A549 (cell line): ENCODE results near the gene OOSP3. TPM values are rescaled to one million over a fixed set of nuclear protein-coding genes. Genes with fewer than 3 reads are reported as not detected.

Experiments
- ATAC-seq, 2 experiments: fragments of 200-7000 bp in 1 of 2; fragments of >200 bp in 1 of 2; cut with Nextera tagmentation in 1 of 2; cut with Tn5 transposase in 1 of 2; 3 replicates each; pipeline versions ENCODE4 v1.8.0 to v1.9.1; 2018 to 2020; ENCODE audit warnings: mild to moderate bottlenecking in 1 of 2, moderate library complexity in 1 of 2
- CTCF ChIA-PET: fragments of 300-600 bp; sonication (Branson Sonifier 250); formaldehyde crosslinking; extraction: SDS; loops from one replicate; lab custom pipeline; 2021; ENCODE audit warnings: antibody characterized with exemption, inconsistent platforms; lab: Yijun Ruan, JAX
- POLR2A ChIA-PET: fragments of 350-600 bp; formaldehyde crosslinking; extraction: SDS; loops from one replicate; lab custom pipeline; 2021; ENCODE audit warnings: antibody characterized with exemption, inconsistent platforms; lab: Yijun Ruan, JAX
- DNase-seq, 2 experiments: peaks; one replicate each; pipeline versions ENCODE4 v3.0.0 to v3.0.0-alpha.2; 2011 to 2016; ENCODE audit warnings: low read depth in 1 of 2, low spot score in 1 of 2
- FAIRE-seq: peaks from 2 replicates; lab custom pipeline; 2011; peaks lifted over from hg19 to GRCh38; lab: Jason Lieb, UNC
- H3K27ac ChIP-seq, 2 experiments: fragments of >200 bp; sonication (Bioruptor Twin); formaldehyde crosslinking; 3 replicates each; pipeline ENCODE4 v1.5.1; 2016 to 2017
- H3K4me1 ChIP-seq: fragments of >200 bp; sonication (Bioruptor Twin); formaldehyde crosslinking; 3 replicates; pipeline ENCODE4 v1.6.1; 2016
- H3K4me2 ChIP-seq: fragments of >200 bp; sonication (Bioruptor Twin); formaldehyde crosslinking; 3 replicates; pipeline ENCODE4 v1.6.1; 2016
- H3K4me3 ChIP-seq: fragments of >200 bp; sonication (Bioruptor Twin); formaldehyde crosslinking; 3 replicates; pipeline ENCODE4 v1.5.1; 2016
- H3K9me3 ChIP-seq: fragments of >200 bp; sonication (Bioruptor Twin); formaldehyde crosslinking; 3 replicates; pipeline ENCODE4 v1.6.1; 2016
- BCL3 ChIP-seq: fragments of >200 bp; sonication (Bioruptor Twin); formaldehyde crosslinking; IDR thresholded peaks from 3 replicates; pipeline ENCODE4 v1.6.1; 2016
- CBX2 ChIP-seq: fragments of 200-600 bp; sonication (generic); IDR thresholded peaks from 2 replicates; pipeline ENCODE4 v1.6.1; 2016; ENCODE audit warnings: low read depth, mild to moderate bottlenecking, borderline replicate concordance
- CBX8 ChIP-seq: fragments of 200-600 bp; sonication (generic); IDR thresholded peaks from 2 replicates; pipeline ENCODE4 v1.6.1; 2016
- CEBPB ChIP-seq, 2 experiments: fragments of >200 bp in 1 of 2; sonication (Bioruptor Twin) in 1 of 2; formaldehyde crosslinking in 1 of 2; IDR thresholded peaks; 2 replicates each; pipeline ENCODE4 v1.6.1; 2012 to 2016
- CHD2 ChIP-seq: fragments of 150-350 bp; IDR thresholded peaks from 2 replicates; pipeline ENCODE4 v1.6.1; 2014; ENCODE audit warnings: low read length; ENCODE audit not compliant: partially characterized antibody
- EHMT2 ChIP-seq: fragments of 200-600 bp; sonication (generic); IDR thresholded peaks from 2 replicates; pipeline ENCODE4 v1.6.1; 2016; ENCODE audit warnings: antibody characterized with exemption, low read depth, mild to moderate bottlenecking, moderate library complexity
- EP300 ChIP-seq, 2 experiments: fragments of >200 bp; sonication (Bioruptor Twin); formaldehyde crosslinking; IDR thresholded peaks; 2 replicates in 1 of 2; 3 replicates in 1 of 2; pipeline ENCODE4 v1.6.1; 2016 to 2017
- FOSB ChIP-seq: fragments of 250-450 bp; sonication (Bioruptor Pico); IDR thresholded peaks from 2 replicates; pipeline ENCODE4 v1.5.0; 2020; ENCODE audit warnings: mild to moderate bottlenecking, moderate library complexity
- FOSL2 ChIP-seq, 2 experiments: fragments of 450-650 bp in 1 of 2; fragments of >200 bp in 1 of 2; sonication (Bioruptor Twin) in 1 of 2; formaldehyde crosslinking; IDR thresholded peaks; 2 replicates each; pipeline versions ENCODE4 v1.5.0 to v1.6.1; 2016 to 2020; ENCODE audit warnings: mild to moderate bottlenecking in 1 of 2, moderate library complexity in 1 of 2
- HDAC2 ChIP-seq: fragments of 200-600 bp; sonication (generic); IDR thresholded peaks from 2 replicates; pipeline ENCODE4 v1.6.1; 2016
- HES2 ChIP-seq: fragments of >200 bp; sonication (Bioruptor Twin); formaldehyde crosslinking; IDR thresholded peaks from 2 replicates; pipeline ENCODE4 v1.6.1; 2016
- HEYL ChIP-seq: fragments of 250-450 bp; sonication (Bioruptor Pico); IDR thresholded peaks from 2 replicates; pipeline ENCODE4 v1.8.0; 2021; ENCODE audit warnings: mild to moderate bottlenecking, moderate library complexity
- HMGXB4 ChIP-seq: fragments of 250-450 bp; sonication (Bioruptor Pico); IDR thresholded peaks from 2 replicates; pipeline ENCODE4 v1.5.0; 2021; ENCODE audit warnings: mild to moderate bottlenecking, moderate library complexity, borderline replicate concordance
- HOXB5 ChIP-seq: fragments of 250-450 bp; sonication (Bioruptor Pico); IDR thresholded peaks from 2 replicates; pipeline ENCODE4 v1.5.0; 2020; ENCODE audit warnings: mild to moderate bottlenecking, moderate library complexity
- JUN ChIP-seq, 2 experiments: fragments of >200 bp; sonication (Bioruptor Twin); formaldehyde crosslinking; IDR thresholded peaks; 2 replicates in 1 of 2; 3 replicates in 1 of 2; pipeline ENCODE4 v1.6.1; 2016 to 2017
- MAZ ChIP-seq: fragments of 150-350 bp; IDR thresholded peaks from 2 replicates; pipeline ENCODE4 v1.6.1; 2014; ENCODE audit warnings: antibody characterized with exemption, low read depth, low read length, borderline replicate concordance
- NR3C1 ChIP-seq: fragments of >200 bp; sonication (Bioruptor Twin); formaldehyde crosslinking; IDR thresholded peaks from 3 replicates; pipeline ENCODE4 v1.6.1; 2017
- PHF8 ChIP-seq: fragments of 200-600 bp; sonication (generic); IDR thresholded peaks from 2 replicates; pipeline ENCODE4 v1.6.1; 2016; ENCODE audit warnings: low read depth, mild to moderate bottlenecking, antibody characterized with exemption, moderate library complexity, borderline replicate concordance
- POLR2A ChIP-seq: IDR thresholded peaks from 2 replicates; pipeline ENCODE4 v1.6.1; 2012; ENCODE audit warnings: mild to moderate bottlenecking, low read length
- POLR2AphosphoS2 ChIP-seq: conservative IDR thresholded peaks from 2 replicates; pipeline ENCODE4 v1.6.1; 2012; ENCODE audit warnings: low read length, improper control_type of control experiment, inconsistent platforms
- RAD21 ChIP-seq, 2 experiments: fragments of >200 bp in 1 of 2; sonication (Bioruptor Twin) in 1 of 2; formaldehyde crosslinking in 1 of 2; IDR thresholded peaks in 1 of 2; conservative IDR thresholded peaks in 1 of 2; 2 replicates in 1 of 2; 3 replicates in 1 of 2; pipeline ENCODE4 v1.6.1; 2012 to 2018; ENCODE audit warnings: inconsistent platforms in 1 of 2
- SMC3 ChIP-seq: fragments of >200 bp; sonication (Bioruptor Twin); formaldehyde crosslinking; IDR thresholded peaks from 3 replicates; pipeline ENCODE4 v1.6.1; 2018; ENCODE audit warnings: inconsistent platforms
- USF2 ChIP-seq: fragments of 450-650 bp; IDR thresholded peaks from 2 replicates; pipeline ENCODE4 v1.6.1; 2014; ENCODE audit warnings: antibody characterized with exemption
- ZFP36 ChIP-seq: fragments of 450-650 bp; IDR thresholded peaks from 2 replicates; pipeline ENCODE4 v1.6.1; 2014; ENCODE audit warnings: borderline replicate concordance; ENCODE audit not compliant: partially characterized antibody
- WGBS: methylation state at CpG from one replicate; pipeline ENCODE4 v1.1.6; 2017; ENCODE audit errors: missing lambda C conversion rate; 5-methylcytosine and 5-hydroxymethylcytosine counted together
- polyA plus RNA-seq, 4 experiments: library from polyadenylated mRNA; depleted of rRNA in 3 of 4; stranded (reverse); fragments of >200 nt; fragmentation: RNase III in 1 of 4; extraction: RNeasy Plus Mini Kit Qiagen cat#74134 plus additional on column Dnase treatment in 1 of 4; gene quantifications; 2 replicates in 3 of 4; 3 replicates in 1 of 4; pipeline ENCODE4 v1.2.3, GENCODE V29; 2011 to 2017
- TF ChIP-seq, protein P1 (sequence below): IDR thresholded peaks from 2 replicates; pipeline ENCODE4 v1.6.1; 2012; ENCODE audit warnings: low read depth, borderline replicate concordance

The OOSP3 gene
- polyA plus RNA-seq, 2 of the 4 experiments (the other 2 are of a cell fraction) = not detected

- no peaks in the 10 kb centered on the region for H3K4me1 ChIP-seq
- H3K4me3 ChIP-seq = no peak overlapping the region
- CTCF ChIA-PET = interaction anchor here (1.6 kb wide), 1 partner anchor 13 kb away, joined by 3 read pairs; no protein-coding TSS in a partner anchor
- H3K27ac ChIP-seq = no peak overlapping the region
- no peak; a peak in 1 of 6 replicates for ATAC-seq
- FAIRE-seq = no peak
- no peak for DNase-seq
- H3K4me2 ChIP-seq = no peak overlapping the region
- POLR2A ChIA-PET = no interaction called here
- TF ChIP-seq HEYL (CRISPR knock-in tag) = no peak
- TF ChIP-seq HES2 = no peak
- TF ChIP-seq USF2 = no peak
- no peak for TF ChIP-seq ZFP36
- no peak for TF ChIP-seq RAD21 (conservative IDR thresholded peaks at IDR 0.05 in 1 of 2, IDR thresholded peaks at IDR 0.05 in 1 of 2)
- no peak for TF ChIP-seq JUN (IDR thresholded peaks at IDR 0.05)
- 0% methylated on average over 1 of the region's 1 CpG for WGBS
- no peaks in the 10 kb centered on the region for H3K9me3 ChIP-seq
These were observed 53.1 kb downstream of the OOSP3 start for GRCh38 chr11:59931688-59932087.

DNA sequence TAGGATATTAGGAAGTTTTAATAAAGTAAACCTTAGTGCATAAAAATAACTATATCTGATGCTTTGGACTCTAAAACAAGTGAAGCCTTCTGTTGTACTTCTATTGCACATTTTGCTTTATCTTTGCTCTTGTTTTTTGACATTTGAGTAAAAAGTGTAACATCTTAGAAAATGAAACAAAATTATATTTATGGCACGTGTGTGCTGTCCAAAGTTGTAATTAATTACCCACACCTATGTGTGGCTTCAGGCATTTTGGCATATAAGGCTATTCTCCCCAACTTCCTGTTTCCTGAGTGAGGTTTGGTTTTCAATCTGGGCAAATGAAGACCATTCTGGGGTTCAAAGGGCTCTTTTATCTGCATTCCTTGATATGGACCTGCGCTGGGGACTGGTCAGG, 59.5 kb downstream of the OOSP3 start, which contains the start of gene OOSP1:
Gene OOSP1, plus strand, starts transcription at position 301 of the 400 bp plus-strand sequence. Its CDS starts 23 bp downstream, at position 324.
- H3K27ac ChIP-seq = no peak within 1 kb of the TSS
- POLR2A ChIA-PET = no interaction called here
- ATAC-seq = no peak
- no peak within 1 kb of the TSS for H3K4me2 ChIP-seq
- no peak for DNase-seq
- no peaks in the 10 kb centered on the region for H3K4me1 ChIP-seq
- WGBS = 2% methylated on average over 2 of the region's 2 CpGs
- FAIRE-seq = no peak
- TF ChIP-seq, protein P1, sequence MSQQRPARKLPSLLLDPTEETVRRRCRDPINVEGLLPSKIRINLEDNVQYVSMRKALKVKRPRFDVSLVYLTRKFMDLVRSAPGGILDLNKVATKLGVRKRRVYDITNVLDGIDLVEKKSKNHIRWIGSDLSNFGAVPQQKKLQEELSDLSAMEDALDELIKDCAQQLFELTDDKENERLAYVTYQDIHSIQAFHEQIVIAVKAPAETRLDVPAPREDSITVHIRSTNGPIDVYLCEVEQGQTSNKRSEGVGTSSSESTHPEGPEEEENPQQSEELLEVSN = no peak
- TF ChIP-seq HMGXB4 (CRISPR knock-in tag) (no peak), HDAC2 (no peak), POLR2A (no peak), MAZ (no peak), HOXB5 (CRISPR knock-in tag) (no peak), EP300 (IDR thresholded peaks at IDR 0.05) (no peak), CBX2 (no peak), ZFP36 (no peak), BCL3 (no peak)
- TF ChIP-seq, all 56 proteins: peak for 0
- Histone ChIP-seq H3K9me3 (no peaks in the 10 kb centered on the region), H3K4me3 (no peak within 1 kb of the TSS)
- CTCF ChIA-PET = no interaction called here

DNA sequence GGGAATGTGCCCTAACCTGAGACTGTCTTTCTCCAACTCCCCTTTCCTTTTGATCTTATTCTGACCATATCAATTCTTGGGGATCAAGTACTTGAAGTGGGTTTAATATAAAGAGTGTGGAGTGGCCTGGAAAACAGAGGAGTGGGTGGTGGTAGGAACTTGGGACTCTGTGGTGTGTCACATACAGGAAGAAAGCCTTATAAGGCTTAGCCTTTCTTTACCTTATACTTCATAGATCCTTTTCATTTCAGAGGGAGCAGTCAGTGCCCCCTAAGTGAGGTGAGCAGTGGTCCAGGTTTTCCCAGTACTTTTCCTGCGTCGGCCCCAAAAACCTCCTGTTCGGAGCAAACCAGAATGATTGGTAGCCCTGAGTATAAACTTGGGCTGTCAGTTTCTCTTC, 60.1 kb downstream of the OOSP3 start:
- POLR2A ChIA-PET = no interaction called here
- no peaks in the 10 kb centered on the region for H3K9me3 ChIP-seq
- no peak for ATAC-seq
- H3K27ac ChIP-seq = no peak overlapping the region
- WGBS = 56% methylated on average over 3 of the region's 3 CpGs
- TF ChIP-seq EHMT2 = no peak
- no peak for TF ChIP-seq POLR2AphosphoS2
- TF ChIP-seq RAD21 (conservative IDR thresholded peaks at IDR 0.05 in 1 of 2, IDR thresholded peaks at IDR 0.05 in 1 of 2) = no peak
- TF ChIP-seq PHF8 = no peak
- TF ChIP-seq SMC3 = no peak
- no peak for TF ChIP-seq NR3C1
- TF ChIP-seq CEBPB (IDR thresholded peaks at IDR 0.05) = no peak
- no peak for TF ChIP-seq CBX8
- TF ChIP-seq, protein P1 = no peak
- no peak for TF ChIP-seq FOSL2 (IDR thresholded peaks at IDR 0.05)
- no peak for TF ChIP-seq FOSL2 (CRISPR knock-in tag; IDR thresholded peaks at IDR 0.05)
- no peak for TF ChIP-seq FOSB
- TF ChIP-seq CHD2 = no peak
- TF ChIP-seq MAZ = no peak
- H3K4me1 ChIP-seq = no peaks in the 10 kb centered on the region
- no peak for FAIRE-seq
- H3K4me3 ChIP-seq = no peak overlapping the region
- no peak overlapping the region for H3K4me2 ChIP-seq
- CTCF ChIA-PET = no interaction called here
- DNase-seq = no peak
